NB4 (cell line): Measurements from ENCODE around the gene CD70.

Source experiments
- MYC ChIP-seq: IDR thresholded peaks from 2 replicates; pipeline ENCODE4 v1.6.1; 2011; ENCODE audit warnings: low read depth, low read length
- POLR2A ChIP-seq: IDR thresholded peaks from 2 replicates; pipeline ENCODE4 v1.6.1; 2011; ENCODE audit warnings: mild to moderate bottlenecking; ENCODE audit not compliant: insufficient read length; ENCODE audit errors: extremely low read depth
- TF ChIP-seq, protein P1 (sequence below): IDR thresholded peaks from one replicate; pipeline ENCODE4 v1.5.1; 2012; ENCODE audit warnings: low read depth, low read length
- TF ChIP-seq, protein P2 (sequence below): IDR thresholded peaks from 2 replicates; pipeline ENCODE4 v1.6.1; 2011; ENCODE audit warnings: low read depth, low read length

DNA sequence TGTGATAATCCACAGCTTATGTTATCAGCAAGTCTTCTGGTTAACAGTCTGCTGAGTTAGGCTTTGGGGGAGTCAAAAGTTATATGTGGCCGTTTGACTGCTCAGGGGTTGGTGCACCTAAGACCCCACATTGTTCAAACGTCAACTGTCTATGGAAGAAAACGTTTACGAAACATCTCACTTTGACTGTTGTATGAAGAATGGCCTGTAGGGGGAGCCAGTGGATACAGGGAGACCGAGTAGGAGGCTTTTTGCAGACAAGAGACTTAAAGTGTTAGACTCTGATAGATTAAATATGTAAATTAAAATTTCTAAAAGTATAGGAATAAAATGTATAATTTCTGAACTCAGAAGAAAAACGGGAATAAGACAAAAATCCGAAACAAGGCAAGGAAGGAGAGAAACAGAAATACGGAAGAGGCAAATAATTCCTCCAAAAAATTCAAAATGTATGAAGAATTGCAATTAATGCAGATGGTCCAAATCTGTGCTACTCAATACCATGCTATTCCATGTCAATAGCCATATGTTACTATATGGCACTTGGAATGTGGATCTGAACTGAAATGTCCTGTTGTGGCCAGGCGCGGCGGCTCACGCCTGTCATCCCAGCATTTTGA lies 41.2 kb upstream of the CD70 start:
- TF ChIP-seq, protein P1, sequence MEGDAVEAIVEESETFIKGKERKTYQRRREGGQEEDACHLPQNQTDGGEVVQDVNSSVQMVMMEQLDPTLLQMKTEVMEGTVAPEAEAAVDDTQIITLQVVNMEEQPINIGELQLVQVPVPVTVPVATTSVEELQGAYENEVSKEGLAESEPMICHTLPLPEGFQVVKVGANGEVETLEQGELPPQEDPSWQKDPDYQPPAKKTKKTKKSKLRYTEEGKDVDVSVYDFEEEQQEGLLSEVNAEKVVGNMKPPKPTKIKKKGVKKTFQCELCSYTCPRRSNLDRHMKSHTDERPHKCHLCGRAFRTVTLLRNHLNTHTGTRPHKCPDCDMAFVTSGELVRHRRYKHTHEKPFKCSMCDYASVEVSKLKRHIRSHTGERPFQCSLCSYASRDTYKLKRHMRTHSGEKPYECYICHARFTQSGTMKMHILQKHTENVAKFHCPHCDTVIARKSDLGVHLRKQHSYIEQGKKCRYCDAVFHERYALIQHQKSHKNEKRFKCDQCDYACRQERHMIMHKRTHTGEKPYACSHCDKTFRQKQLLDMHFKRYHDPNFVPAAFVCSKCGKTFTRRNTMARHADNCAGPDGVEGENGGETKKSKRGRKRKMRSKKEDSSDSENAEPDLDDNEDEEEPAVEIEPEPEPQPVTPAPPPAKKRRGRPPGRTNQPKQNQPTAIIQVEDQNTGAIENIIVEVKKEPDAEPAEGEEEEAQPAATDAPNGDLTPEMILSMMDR: peak; percentile 65
- TF ChIP-seq POLR2A: no peak
- TF ChIP-seq MYC: peak; percentile 22; the same call in 1 of the 2 replicates
- TF ChIP-seq, protein P2, sequence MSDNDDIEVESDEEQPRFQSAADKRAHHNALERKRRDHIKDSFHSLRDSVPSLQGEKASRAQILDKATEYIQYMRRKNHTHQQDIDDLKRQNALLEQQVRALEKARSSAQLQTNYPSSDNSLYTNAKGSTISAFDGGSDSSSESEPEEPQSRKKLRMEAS: peak; percentile 44
